ENCODE results near the gene SDF2.

Gene SDF2

GRCh38 chr17:28704219-28704858 lies 42.6 kb upstream of the SDF2 start:
- FAIRE-seq (no peak), DNase-seq (ENCODE audit: insufficient read length, low spot score) (no peak)
- no peak for TF ChIP-seq CTCF (IDR thresholded peaks at IDR 0.05; ENCODE audit: insufficient read depth, missing control alignments)

- FAIRE-seq (no peak), DNase-seq (ENCODE audit: insufficient read length, low spot score) (no peak)
- no peak for TF ChIP-seq CTCF (IDR thresholded peaks at IDR 0.05; ENCODE audit: insufficient read depth, missing control alignments)
Observed at GRCh38 chr17:28703552-28704218, 42.0 kb upstream of the SDF2 start.

- FAIRE-seq: no peak
- no peak for DNase-seq (ENCODE audit: insufficient read length, low spot score)
- TF ChIP-seq CTCF (IDR thresholded peaks at IDR 0.05; ENCODE audit: insufficient read depth, missing control alignments): no peak
Observed at GRCh38 chr17:28702752-28703150, 41.0 kb upstream of the SDF2 start.

GRCh38 chr17:28702026-28702751 lies 40.5 kb upstream of the SDF2 start:
- TF ChIP-seq CTCF (IDR thresholded peaks at IDR 0.05; ENCODE audit: insufficient read depth, missing control alignments): no peak
- FAIRE-seq: no peak
- DNase-seq (ENCODE audit: insufficient read length, low spot score): no peak

- no peak for DNase-seq (ENCODE audit: insufficient read length, low spot score)
- no peak for FAIRE-seq
- no peak for TF ChIP-seq CTCF (IDR thresholded peaks at IDR 0.05; ENCODE audit: insufficient read depth, missing control alignments)
Observed at GRCh38 chr17:28700830-28701492, 39.3 kb upstream of the SDF2 start.

GRCh38 chr17:28700278-28700677 lies 38.6 kb upstream of the SDF2 start:
- DNase-seq (ENCODE audit: insufficient read length, low spot score): no peak
- no peak for TF ChIP-seq CTCF (IDR thresholded peaks at IDR 0.05; ENCODE audit: insufficient read depth, missing control alignments)
- no peak for FAIRE-seq

All from D721Med (cell line).